Stimulated activated CD8-positive, alpha-beta memory T cell treated with anti-CD3 and anti-CD28 coated beads, Interleukin-4, amount 100 ng/mL, for 24 hours (primary cell): ENCODE results near the gene SH3BP5.

Experiments
- DNase-seq: peaks from one replicate; pipeline ENCODE4 v3.0.0-alpha.2; 2020; ENCODE audit warnings: low read depth

The SH3BP5 gene

DNA sequence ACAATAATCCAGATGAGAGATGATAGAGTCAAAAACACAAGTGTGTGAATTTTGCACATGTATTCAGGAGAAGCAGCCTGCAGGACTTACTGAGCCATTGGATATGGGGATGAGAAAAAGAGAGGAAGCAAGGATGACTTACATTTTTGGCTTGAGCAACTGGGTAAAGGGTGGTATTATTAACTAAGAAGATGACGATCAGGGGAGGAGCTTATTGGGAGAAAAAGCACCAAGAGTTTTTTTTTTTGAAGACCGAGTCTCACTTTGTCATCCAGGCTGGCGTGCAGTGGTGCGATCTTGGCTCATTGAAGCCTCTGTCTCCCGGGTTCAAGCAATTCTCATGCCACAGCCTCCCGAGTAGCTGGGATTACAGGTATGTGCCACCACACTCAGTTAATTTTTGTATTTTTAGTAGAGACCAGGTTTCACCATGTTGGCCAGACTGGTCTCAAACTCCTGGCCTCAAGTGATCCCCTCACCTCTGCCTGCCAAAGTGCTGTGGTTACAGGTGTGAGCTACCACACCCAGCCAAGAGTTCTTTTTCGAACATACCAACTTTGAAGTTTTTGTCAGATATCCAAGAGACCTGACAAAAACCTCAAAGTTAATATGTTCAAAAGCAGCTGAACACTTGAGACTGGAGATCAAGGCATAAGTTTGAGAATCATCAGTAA, 14.8 kb upstream of the SH3BP5 start:
- DNase-seq: no peak

DNA sequence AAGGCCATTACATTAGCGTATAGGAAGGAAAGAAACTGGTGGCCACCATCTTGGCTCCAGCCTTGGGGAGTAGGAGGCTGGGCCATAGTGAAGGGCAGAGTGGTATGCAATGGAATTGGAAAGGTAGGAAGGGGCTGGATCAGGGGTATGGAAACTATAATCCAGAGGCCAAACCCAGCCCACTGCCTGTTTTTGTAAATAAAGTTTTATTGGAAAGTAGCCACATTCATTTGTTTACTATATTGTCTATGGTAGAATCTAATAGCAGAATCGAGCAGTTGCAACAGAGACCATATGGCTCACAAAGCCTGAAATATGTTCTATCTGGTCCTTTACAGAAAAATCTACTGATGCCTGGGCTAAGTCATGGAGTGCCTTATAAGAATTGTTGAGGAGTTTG, 14.1 kb upstream of the SH3BP5 start:
- no peak for DNase-seq

DNA sequence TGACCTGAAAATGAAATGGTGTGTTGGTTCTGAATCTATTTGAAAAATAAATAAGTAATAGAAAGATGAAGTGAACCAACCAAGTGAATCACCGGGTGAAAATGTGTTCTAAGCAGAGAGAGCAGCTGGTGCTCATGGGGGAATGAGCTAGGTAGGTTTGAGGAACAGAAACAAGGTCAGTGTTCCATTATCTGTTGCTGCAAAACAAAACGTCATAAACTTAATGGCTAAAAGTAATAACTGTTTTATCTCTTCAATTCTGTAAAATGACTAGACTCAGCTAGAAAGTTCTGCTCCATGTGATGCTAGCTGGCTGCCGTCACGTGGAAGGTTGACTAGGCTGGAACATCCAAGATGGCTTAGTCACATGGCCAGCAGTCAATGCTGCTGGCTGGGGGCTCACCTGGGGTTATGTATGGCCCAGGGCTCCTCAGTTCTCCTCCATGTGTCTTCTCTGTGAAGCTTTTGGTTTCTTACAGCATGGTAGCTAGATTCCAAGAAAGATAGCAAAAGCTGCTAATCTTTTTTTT, 13.3 kb upstream of the SH3BP5 start:
- no peak for DNase-seq

DNA sequence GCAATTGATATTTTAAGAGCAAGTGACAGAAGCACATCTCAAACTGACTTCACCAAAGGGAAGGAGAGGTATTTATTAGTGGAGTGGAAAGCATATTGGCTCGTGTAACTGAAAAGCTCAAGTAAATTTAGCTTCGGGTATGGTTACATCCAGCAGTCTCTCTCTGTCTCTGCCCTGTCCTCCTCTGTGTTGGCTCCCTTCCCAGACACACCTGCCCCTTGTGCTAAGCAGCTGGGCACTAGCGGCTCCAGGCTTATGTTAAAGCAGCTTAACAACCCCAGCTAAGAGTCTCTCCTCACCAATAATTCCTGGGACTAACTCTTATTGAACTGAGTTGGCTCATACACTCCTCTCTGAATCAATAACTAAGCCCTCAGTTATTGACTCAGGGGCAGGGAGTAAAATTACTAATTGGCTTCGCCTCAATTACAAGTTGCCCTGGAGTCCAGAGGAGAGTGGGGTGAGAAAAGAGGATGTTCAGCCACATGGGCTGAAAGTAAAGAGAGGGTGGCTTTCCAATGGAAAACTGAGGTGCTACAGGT, 12.8 kb upstream of the SH3BP5 start:
- DNase-seq: no peak

DNA sequence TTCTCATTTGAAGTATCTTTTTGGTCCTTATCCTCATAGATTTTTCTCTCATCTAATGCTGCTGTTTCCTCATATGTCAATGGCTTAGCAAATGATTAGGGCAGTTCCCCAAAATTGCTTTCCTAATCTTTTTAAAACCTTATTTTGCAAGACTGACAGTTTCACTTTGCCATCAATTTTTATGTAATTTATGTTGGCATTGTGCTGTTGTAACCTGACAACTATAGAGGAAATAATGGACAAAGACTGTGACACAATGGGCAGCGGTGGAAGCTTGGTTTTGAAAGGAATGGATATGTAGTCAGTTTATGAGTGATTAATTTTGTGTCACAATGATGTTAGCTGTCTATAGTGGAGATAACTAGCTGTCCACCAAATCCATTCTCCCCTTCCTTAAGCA, 10.6 kb upstream of the SH3BP5 start:
- DNase-seq: no peak

DNA sequence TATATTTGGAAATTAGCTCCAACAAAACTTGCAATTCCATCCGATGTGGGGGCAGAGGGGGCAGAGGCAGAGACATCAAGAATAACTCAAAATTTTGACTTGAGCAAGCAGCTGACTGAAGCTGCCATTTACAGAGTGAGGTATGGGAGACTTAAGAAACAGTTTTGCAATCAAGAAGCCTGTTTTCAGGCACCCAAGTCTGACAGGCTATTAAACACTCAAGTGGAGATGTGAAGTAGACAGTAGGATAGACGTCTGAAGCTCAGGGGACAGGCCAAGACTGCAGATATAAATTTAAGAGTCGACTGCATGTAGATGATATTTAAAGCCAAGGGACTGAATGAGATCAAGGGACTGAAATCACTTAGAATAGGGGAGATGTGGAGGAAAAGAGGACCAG, 9.9 kb upstream of the SH3BP5 start:
- DNase-seq: no peak

DNA sequence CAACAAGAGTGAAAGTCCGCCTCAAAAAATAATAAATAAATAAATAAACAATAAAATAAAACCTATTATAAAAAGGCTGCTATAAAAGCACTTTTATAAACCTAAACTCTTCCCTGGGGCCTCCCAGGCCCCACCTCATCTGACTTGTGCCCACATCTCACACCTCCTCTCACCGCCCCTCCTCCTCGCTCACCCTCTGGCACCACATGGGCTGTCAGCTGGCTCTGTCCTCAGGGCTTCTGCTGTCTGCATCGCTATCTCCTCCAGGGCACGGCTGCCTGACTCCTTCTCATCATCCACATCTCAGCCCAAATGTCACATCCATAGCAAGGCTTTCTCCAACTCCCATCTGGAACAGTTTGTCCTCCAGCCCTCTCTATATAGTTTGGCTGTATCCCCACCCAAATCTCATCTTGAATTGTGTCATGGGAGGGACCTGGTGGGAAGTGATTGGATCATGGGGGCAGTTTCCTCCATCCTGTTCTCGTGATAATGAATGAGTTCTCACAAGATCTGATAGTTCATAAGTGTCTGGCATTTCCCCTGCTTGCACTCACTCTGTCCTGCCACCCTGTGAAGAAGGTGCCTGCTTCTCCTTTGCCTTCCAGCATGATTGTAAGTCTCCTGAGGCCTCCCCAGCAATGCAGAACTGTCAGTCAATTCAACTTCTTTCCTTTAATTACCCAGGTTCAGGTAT, 8.8 kb upstream of the SH3BP5 start:
- no peak for DNase-seq

DNA sequence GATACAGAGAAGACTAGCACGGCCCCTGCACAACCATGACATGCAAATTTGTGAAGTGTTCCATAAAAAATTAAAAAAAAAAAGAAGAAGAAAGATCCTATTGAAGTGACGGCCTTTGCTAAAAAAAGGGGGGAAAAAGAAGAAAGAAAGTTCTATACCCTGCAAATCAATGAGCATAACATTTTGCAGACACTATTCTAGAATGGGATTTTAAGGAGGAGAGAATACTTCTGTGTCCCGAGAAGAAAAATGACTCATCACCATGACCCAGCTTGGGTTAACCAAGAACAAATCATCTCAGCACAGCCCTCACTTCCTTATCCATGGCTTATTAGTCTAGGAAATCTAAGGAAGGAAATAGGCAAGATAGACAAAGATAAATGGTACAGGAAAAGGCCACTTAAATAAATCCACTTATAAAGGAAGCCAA, 7.4 kb upstream of the SH3BP5 start:
- DNase-seq: no peak

DNA sequence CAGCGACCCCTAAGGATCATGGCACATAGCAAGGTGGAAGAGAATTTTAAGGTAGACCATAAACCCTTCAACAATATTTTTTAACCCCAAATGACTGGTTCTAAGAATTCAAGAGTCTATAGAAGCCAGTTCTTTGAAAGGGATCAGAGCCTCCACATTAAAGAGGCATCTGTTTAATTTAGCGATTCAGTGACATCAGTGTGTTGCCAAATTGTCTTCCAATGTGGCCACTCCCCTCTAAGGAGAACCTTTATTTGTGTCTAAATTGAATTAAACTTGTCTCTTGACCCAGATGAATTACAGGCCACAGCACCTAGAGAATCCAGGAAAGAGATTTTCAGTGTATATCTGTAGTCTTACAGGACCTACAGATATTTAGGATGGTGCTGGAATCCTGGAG, 6.6 kb upstream of the SH3BP5 start:
- no peak for DNase-seq

DNA sequence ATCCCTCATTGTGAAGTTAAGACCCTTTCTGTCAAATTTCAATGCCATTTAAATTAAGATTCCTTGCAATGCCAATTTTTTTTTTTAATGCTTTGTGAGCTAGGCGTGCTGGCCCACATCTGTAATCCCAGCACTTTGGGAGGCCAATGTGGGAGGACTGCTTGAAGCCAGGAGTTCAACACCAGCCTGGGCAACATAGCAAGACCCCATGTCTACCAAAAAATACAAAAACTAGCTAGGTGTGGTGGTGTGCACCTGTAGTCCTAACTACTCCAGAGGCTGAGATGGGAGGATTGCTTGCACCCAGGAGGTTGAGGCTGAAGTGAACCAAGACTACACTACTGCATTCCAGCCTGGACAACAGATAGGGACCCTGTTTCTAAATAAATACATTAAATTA, 5.6 kb upstream of the SH3BP5 start:
- no peak for DNase-seq

DNA sequence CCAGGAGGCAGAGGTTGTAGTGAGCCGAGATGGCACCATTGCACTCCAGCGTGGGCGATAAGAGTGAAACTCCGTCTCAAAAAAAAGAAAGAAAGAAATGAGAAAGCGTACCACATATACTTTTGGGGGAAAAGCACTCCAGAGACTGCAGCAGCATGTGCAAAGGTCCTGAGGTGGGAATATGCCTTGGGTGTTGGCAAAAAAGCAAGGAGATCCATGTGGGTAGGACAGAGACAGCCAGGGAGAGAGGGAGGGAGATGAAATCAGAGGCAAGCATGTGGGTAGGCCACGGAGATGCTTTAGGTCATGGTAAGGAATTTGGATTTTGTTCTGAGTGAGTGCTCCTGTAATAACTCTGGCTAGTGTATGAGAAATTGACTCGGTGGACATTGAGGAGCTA, 3.7 kb upstream of the SH3BP5 start:
- DNase-seq: no peak

DNA sequence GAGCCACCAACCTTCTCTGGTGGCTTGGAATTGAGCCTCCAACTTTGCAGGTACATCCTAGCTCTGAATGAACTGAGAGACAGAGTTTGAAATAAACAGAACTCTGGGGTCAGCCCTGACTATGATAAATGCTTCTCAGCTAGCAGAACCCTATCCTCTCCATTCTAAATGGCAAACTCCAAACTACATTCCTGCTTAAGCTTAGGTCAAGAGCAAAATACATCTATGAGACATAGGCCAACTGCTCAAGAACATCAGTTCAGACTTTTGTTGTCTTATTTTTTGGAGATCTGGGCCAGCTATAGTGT, 1.5 kb upstream of the SH3BP5 start:
- DNase-seq: no peak

DNA sequence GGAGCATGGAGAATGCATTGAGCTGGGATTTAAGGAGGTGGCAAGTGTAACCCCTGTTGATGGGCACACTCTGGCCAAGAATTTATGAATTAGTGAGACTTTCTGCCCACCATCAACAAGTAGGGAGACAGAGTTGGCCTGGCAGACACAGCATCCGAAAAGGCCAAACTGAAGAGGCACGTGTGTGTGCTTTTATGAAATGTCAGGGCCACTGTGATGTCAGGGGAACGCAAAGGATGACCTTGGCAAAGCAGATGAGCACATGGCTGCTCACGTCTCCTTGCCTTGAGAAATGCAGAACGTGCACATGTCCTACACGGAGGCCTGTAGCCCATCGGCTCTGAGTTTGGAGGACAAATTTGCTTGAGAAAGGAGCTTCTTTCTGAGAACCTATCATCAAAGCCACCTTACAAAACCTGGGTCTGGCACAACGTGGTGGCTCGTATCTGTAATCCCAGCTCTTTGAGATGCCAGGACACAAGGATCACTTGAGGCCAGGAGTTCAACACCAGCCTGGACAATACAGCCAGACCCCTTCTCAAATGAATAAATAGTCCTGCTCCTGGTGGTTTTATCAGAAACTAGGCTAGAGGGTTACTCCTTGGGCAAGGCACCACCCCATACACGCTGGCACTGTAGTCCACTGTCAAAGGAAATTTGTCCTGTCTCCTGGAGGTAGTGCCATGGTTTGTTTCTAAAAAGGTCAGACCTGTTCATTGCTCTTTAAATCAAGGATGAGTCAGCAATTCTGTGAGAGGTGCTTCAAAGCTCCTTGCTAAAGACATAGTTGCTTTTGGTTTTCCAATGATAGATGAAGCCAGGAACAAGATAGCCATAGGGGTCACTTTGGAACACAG, 941 bp upstream of the SH3BP5 start:
- no peak for DNase-seq

DNA sequence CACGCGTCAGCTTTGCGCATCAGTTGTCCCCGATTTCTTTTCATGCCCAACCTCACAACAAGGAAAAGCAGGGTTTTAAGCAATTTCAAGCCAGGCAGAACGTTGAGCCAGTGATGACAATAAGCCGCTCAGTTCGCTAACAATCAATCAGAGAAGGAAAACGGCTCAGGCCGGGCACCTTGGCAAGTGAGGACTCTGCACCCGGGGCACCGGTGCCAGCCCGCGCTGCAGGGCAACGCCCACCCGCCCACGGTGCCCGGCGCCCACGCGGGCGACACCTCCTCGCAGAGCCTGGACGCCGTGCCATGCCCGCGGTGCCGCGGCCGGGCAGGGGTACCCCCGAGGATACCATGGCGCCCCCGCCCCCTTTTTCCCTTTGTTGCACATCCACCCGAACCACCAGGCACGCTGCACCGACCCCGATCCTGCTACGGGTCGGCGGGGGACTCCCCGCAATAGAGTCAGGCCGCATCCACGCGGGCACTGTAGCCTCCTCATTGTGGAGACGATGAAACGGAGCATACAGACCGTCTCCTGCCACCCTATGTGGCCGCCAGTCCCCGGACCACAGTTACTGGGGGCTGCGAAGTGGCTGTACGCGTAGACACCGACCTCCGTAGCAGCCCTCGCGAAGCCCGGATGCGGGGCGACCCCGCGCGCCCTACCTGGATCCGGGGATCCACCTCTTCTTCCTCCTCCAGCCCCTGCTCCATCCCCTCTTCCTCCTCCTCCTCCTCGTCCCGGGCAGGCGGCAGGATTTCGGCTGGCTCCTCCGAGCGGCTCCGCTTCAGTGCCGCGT, 581 bp downstream of the SH3BP5 start:
- DNase-seq: peak; percentile 22

DNA sequence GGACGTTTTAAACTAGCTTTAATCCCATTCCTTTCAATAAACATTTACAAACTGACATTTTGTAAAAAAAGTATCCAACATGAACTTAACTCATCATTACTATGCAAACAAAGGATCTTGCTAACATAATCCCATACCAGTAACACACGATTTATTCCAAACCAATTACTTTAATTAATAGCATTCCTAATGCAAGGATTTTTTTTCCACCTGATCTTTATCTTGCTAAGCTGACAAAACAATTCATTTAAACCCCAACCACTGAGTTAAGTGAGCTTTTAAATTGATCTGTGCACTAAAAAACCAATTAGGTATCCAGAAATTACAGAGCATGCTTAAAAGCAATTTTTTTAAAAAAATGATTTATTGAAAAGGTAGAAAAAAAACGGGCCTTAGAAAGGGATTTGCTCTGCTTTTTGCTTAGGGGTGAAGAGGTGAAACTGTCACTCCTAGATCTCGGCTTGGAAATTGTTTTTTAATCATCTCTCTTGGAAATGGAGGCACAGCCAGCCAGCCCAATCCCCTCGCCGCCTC, 1.2 kb downstream of the SH3BP5 start:
- DNase-seq: no peak

DNA sequence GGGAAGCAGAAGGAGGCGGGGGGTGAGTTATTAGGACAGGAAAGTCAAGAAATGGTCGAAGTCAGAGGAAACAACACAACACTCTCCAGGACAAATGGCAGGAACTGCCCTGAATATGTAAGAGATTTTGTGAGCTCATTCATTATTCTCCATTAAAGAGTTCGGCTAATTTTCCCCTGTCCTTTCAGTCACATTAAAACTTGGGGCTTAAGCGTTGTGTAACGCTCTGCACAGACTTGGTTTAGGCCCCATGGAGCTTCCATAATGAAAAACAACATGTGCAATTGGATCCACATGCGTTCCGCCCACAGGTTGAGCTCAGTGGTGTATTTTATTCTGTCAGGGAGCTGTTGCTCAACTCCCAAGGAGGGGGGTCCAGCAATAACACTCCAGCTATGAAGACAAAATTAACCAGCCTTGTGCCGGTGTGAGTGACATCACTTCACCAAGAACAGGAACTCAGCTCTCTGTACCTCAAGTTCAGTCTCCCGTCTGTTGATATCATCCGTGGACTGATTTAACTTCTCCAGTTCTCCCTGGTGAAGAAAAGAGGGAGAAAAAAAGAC, 2.3 kb downstream of the SH3BP5 start:
- DNase-seq: no peak

DNA sequence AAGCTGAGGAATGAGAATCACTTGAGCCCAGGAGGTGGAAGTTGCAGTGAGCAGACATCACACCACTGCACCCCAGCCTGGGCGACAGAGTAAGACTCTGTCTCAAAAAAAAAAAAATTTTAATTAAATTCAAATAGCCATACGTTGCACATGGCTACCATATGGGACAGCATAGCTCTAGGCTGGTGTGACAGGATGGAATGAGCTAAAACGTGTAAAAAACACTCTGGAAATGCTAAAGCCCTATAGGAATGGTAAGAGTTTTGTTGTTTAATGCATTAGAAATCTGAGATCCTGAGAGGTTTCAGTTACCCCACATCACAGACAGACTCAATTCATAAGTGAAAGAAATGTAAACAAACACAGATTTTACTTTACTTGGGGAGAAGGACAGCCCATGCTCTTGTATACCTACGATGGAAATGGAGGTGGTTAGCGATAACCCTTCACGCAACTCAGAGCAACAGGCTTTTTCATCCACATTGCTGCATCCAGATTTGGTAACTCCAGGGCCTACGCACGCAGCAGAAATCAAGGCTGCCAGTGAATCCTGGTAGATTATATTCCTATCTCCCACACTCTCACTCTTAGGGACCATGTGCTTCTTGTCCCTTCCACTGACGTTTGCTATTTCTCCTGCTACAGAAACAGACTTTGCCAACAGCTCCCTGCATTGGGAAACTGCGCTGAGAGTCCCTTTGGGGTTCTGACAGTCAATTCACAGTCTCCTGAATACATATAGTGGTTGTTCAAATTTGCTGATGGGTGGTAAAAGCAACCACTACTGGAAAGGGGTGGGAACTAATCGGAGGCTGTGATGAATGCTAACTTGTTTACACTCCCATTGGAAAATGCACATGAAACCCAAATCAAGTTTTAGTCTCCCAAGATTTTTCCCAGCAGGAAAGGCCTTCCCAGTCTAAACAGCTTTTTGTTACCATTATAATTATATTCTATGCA, 3.1 kb downstream of the SH3BP5 start:
- no peak for DNase-seq

DNA sequence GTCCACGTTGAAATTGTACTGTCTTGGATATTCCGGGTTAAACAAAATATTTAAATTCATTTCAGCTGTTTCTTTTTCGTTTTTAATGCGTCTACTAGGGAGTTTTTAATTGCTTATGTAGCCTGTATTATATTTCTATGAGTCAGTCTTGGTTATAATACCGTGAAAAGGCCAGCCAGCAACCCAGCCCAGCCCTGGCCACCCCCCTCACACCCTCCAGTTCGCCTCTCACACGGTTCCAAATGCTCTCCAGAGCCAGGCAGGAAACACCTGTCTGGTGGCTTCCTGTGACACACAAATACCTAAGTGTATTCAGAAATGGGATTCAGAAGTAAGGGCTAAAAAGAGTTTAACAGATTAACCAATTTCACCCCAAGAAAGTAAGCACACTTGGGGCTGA, 4.4 kb downstream of the SH3BP5 start:
- DNase-seq: no peak

DNA sequence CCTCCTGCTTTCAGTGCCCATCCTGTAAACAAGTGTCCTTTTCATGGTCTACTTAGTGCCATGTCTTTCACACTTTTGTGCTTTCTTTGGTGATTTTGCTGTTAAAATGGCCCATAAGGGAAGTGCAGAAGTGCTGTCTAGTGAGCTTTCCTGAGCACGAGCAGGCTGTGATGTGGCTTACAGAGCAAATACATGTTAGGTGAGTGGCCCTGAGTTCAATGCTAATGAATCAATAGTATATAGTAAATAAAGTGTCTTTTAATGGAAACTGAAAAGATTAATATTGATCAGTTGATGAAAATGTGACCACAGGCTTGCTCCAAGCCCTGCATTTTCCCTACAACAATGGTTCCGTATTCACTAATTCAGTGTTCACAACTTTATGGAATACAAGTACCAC, 5.7 kb downstream of the SH3BP5 start:
- DNase-seq: no peak

DNA sequence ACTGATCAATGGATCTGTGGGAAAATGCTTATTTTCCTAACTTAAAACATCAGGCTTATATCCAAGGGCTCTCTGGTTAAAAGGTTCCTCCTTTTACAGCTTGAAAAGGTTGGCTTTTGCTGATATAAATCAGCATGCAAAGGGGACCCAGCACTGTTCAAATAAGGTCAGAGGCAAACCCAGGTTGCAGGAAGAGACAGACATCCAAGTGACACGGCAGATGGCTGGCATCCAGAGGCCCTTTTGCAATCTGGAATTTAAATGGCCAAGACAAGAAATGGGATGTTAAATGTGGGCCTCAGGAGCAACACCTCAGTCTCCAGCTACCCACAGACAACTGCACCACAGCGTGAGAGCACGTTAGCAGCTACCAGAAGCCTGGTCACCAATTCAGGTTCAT, 6.3 kb downstream of the SH3BP5 start:
- DNase-seq: no peak
